Subcutaneous adipose tissue (tissue), 4 donors: ENCODE measurements around the gene CUBN. TPM values are rescaled to one million over a fixed set of nuclear protein-coding genes. Genes with fewer than 3 reads are reported as not detected.

ENCODE experiments used
- CTCF ChIP-seq: fragments of 450-650 bp; IDR thresholded peaks from one replicate; pipeline ENCODE4 v1.5.1; 2016; ENCODE audit warnings: low read depth, mild to moderate bottlenecking, control low read depth, antibody characterized with exemption, moderate library complexity
- total RNA-seq, 4 donors: library from RNA; depleted of rRNA; stranded (reverse); fragments of >200 nt; gene quantifications; one replicate each; pipeline ENCODE4 v1.1.0, GENCODE V29; 2016

The CUBN gene
- total RNA-seq, 4 donors from 2014 or later: 1.9 to 6.6 (median 4.8) TPM

GRCh38 chr10:16794005-16794404, 335.6 kb downstream of the CUBN start:
- TF ChIP-seq CTCF: no peak

- no peak for TF ChIP-seq CTCF
These were observed 336.9 kb downstream of the CUBN start for GRCh38 chr10:16792675-16793074.

- TF ChIP-seq CTCF: no peak
These were observed 339.8 kb downstream of the CUBN start for GRCh38 chr10:16789765-16790164.

- TF ChIP-seq CTCF: no peak
These were observed 340.4 kb downstream of the CUBN start for GRCh38 chr10:16789261-16789660.

GRCh38 chr10:16788778-16789177, 340.8 kb downstream of the CUBN start:
- TF ChIP-seq CTCF: no peak

- TF ChIP-seq CTCF: no peak
These were observed 341.5 kb downstream of the CUBN start for GRCh38 chr10:16788125-16788524.

DNA sequence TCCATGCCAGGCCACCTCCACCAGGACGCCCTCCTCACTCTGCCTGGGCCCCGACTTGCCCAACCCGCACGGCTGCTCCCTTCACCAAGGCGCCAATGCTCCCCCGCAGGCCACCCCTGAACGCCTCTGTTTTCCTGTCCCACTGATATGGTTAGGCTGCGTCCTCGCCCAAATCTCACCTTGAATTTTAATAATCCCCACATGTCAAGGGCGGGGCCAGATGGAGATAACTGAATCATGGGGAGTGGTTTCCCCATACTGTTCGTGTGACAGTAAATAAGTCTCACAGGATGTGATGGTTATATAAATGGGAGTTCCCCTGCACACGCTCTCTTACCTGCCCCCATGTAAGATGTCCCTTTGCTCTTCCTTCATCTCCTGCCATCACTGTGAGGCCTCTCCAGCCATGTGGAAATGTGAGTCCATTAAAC, 342.2 kb downstream of the CUBN start:
- no peak for TF ChIP-seq CTCF

- TF ChIP-seq CTCF: no peak
These were observed 349.2 kb downstream of the CUBN start for GRCh38 chr10:16780338-16780880.
